ENCODE data around the gene TEP1.
"Not testable (repeated sequence)": the region's sequence is repeated elsewhere in the genome, so short reads cannot be mapped to it uniquely, and the experiment has no call there.

Gene TEP1

GRCh38 chr14:20391505-20391904, 21.8 kb downstream of the TEP1 start:
- no peak for DNase-seq (ENCODE audit: insufficient read length, low spot score)
- no peak for FAIRE-seq

DNA sequence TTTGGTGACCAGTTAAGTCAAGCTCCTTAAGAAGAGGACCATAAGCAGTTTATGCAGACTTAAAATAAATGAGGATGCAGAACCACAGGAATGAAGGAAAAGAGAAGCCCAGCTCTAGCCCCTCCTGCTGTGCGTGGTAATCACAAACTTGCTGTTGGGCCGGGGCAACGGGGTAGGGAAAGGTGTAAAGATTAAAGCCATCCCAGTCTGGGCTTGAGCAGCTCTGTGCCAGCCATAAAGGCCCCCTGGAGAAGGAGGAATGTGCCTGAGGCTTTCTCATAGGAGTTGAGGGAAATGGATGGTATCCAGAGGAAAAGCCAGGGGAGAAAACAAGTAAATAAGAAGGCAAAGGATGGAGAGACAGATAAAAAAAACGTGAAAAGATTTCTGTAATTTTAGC, 25.1 kb downstream of the TEP1 start:
- FAIRE-seq: no peak
- no peak for DNase-seq (ENCODE audit: insufficient read length, low spot score)

- DNase-seq (ENCODE audit: insufficient read length, low spot score): no peak
- no peak for FAIRE-seq
Observed at GRCh38 chr14:20387576-20387975, 25.7 kb downstream of the TEP1 start.

- DNase-seq (ENCODE audit: insufficient read length, low spot score) (no peak), FAIRE-seq (no peak)
Observed at GRCh38 chr14:20386276-20386855, 26.9 kb downstream of the TEP1 start.

- DNase-seq (ENCODE audit: insufficient read length, low spot score) (no peak), FAIRE-seq (no peak)
Observed at GRCh38 chr14:20384886-20385285, 28.4 kb downstream of the TEP1 start.

DNA sequence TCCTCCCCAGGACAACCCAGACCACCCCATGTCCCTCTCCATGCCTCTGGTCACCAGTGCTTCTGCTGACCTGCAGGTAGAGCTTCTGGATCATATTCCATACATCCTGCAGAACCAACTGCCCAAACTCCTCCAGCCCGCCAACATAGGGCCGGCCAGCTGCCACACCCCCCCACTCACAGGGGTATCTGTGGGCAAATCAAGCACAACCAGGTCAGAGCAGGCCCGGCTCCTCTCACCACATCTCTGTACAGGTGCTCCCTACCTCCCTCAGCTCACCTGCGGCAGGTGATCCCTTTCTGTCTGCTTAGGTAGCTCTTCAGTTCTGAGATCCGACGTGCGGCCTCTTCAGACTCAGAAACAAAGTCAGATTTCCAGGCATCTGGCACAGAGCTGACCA, 29.0 kb downstream of the TEP1 start:
- no peak for FAIRE-seq
- no peak for DNase-seq (ENCODE audit: insufficient read length, low spot score)

DNA sequence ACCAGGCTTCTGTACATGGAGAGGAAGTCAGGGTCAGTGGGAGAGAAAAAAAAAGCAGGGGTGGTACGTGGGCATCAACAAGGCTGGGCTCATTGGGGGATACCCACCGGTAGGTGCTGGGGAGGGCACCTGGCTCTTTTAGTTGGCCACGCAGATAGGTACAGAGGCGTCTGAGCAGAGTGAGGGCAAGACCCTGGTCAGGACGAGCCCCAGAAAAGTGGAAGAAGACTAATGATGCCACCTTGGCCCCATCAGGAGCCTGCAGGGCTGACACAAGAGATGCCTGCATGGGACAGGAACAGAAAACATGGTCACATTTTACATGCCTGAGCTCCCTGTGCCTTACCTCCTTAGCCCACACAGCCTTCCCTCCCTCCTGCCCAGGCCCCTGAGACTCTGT, 29.7 kb downstream of the TEP1 start:
- no peak for FAIRE-seq
- DNase-seq (ENCODE audit: insufficient read length, low spot score): no peak

DNA sequence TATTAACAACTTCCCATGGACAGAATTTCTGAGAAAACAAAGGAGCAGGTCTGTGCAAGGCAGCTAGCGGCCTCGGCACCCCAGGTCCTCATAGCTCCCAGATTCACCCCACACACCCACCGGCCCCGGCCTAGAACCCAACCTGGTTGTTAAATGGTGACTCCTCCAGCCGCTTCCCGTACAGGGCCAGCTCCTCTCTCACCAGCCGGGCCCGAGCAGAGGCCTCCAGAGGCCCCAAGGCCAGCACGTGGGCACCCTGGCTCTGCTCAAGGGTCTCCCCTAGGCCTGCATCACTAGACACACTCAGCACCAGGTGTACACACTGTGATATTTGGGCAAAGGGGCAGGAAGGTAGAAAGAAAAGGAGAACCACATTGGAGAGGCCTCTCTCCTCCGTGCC, 30.3 kb downstream of the TEP1 start:
- DNase-seq (ENCODE audit: insufficient read length, low spot score) (no peak), FAIRE-seq (no peak)

DNA sequence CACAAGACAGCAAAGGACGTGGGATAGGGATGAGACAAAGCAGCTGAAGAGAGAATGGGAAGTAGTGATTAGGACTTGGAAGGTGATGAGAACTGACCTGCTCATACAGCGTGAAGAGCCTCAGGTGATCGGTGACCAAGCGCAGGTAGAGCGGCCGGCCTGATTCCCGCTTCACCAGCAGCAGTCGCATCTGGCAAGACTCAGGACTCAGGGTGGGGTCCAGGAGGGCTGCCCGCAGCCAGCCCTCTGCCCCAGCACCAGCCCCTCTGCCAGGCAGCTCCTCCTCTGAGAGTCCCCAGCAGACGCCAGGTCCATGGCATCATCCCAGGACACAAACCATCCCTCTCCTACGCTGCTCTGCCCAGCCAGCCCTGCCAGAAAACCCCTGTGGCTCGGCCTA, 30.8 kb downstream of the TEP1 start:
- DNase-seq (ENCODE audit: insufficient read length, low spot score) (no peak), FAIRE-seq (no peak)

DNA sequence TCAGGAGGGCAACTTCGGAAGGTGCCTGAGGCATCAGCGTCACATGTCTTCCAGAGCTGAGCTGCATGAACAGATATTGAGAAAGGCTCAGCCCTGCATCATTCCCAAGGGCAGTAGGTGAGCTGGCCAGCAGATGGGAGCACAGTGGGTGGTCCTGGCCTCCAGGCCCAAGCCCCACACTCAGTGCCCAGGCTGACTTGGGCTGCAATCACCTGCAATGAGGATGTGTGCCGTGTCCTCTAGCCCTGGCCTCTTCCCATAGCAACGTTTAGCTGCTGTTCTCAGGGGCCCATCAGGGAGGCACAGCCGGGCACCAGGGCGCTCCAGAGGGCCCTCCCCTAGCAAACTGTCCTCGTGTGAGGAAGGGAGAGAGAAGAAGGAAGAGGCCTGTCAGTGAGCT, 32.0 kb downstream of the TEP1 start:
- no peak for FAIRE-seq
- DNase-seq (ENCODE audit: insufficient read length, low spot score): no peak

- FAIRE-seq: no peak
Observed at GRCh38 chr14:20380681-20381080, 32.6 kb downstream of the TEP1 start.

DNA sequence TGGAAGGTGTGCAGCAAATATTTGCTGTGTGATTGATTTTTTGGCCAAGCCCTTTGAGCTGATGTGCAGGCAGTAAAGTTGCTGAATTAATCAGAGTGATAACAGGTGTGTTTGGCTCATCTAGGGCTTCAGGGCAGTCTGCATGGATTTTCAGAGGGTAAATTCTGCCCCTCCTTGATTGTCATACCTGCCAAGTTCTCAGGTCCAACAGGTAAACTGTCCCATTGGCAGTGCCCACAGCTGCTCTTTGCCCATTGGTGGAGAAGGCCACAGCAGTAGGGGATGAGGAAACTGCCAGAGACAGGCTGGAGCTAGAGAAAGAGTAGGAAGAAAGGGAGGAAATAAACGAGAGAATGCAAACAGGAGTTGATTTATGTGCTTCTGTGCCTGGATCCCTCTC, 33.6 kb downstream of the TEP1 start:
- DNase-seq (ENCODE audit: insufficient read length, low spot score) (no peak), FAIRE-seq (no peak)

More at GRCh38 chr14:20380681-20381080, 32.6 kb downstream of the TEP1 start:
- no peak for DNase-seq (ENCODE audit: insufficient read length, low spot score)

DNA sequence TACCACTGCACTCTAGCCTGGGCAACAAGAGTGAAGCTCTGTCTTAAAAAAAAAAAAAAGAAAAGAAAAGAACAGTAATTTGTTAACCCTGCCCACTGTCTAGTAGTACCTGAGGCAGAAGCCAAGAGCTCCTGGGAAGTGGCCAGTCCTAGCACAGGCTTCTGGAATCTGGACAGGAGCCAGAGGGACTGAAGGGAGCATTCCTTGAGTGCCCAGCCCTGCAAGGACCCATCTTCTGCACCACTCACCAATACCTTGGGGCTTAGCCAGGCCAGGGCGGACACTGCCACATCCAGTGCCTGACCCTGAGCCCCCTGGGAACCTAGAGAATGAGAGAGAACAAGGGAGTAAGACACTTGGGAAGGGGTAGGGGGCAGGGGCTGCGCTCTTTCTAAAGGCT, 36.1 kb downstream of the TEP1 start:
- no peak for FAIRE-seq
- no peak for DNase-seq (ENCODE audit: insufficient read length, low spot score)

DNA sequence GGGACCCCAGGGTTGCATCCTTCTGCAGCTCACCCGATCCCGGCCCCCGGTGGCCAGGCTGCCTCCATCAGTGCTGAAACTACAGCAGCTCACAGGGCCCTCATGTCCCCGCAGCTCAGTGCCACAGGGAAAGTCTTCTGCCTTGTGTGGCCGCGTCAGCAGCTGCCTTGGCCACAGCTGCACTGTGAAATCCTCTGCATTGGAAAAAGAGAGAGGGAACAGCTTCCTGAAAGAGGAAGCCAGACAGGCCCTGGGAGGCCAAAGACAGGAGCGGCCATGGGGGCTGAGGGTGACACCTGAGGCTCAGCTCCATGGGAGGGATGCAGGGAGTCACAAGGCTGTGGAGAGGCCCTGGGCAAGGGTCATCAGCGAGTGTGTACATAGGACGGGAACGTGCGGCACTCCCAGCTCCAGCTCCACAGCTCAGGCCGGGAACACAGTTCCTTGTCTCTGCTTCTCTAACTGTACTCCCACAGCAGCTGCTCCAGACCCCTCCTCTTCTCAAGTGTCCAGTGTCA, 37.2 kb downstream of the TEP1 start:
- DNase-seq (ENCODE audit: insufficient read length, low spot score): no peak
- FAIRE-seq: no peak

- no peak for FAIRE-seq
- no peak for DNase-seq (ENCODE audit: insufficient read length, low spot score)
Observed at GRCh38 chr14:20375471-20375870, 37.8 kb downstream of the TEP1 start.

- FAIRE-seq: no peak
Observed at GRCh38 chr14:20372796-20373195, 40.5 kb downstream of the TEP1 start.

DNA sequence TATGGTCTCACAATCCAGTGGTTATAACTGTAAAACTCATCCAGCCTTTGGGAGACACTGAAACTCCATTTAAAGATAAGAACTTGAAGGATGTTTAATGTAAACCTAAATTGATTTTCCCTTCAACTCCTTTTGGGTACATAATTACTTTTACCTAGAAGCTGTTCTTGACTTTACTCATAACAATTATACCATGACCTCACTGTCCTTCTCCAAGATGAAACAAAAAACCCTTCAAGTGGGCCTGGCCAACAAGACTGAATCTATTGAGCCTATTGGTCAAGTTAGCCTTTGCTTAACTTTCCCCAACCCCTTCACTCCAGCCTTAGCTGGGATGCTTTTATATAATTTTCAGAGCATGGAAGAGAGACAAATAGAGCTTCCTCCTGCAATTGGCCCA, 47.4 kb downstream of the TEP1 start:
- FAIRE-seq (no peak), DNase-seq (ENCODE audit: insufficient read length, low spot score) (no peak)

More at GRCh38 chr14:20372796-20373195, 40.5 kb downstream of the TEP1 start:
- DNase-seq (ENCODE audit: insufficient read length, low spot score): no peak

GRCh38 chr14:20358474-20358873, 54.8 kb downstream of the TEP1 start:
- not testable (repeated sequence) for DNase-seq (ENCODE audit: insufficient read length, low spot score); FAIRE-seq

DNA sequence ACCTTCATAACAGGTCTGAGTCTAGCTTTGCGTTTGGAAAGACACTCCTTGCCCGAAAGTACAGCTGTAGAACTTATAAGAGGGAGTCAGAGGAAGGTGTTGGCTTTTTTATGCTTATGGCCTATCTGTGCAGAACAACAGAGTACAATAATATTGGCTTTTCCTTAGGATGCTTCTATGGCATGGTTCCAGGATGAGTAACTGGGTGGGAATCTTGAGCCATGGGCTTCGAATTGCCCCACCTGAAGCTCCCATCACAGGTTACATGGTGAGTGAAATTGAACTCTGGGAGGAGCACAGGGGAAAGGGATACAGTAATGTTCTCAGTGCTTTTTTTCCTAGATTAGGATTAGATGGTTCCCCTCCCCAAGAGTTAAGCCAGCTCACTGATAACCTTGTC, 56.9 kb downstream of the TEP1 start:
- no peak for DNase-seq (ENCODE audit: insufficient read length, low spot score)
- FAIRE-seq: no peak

DNA sequence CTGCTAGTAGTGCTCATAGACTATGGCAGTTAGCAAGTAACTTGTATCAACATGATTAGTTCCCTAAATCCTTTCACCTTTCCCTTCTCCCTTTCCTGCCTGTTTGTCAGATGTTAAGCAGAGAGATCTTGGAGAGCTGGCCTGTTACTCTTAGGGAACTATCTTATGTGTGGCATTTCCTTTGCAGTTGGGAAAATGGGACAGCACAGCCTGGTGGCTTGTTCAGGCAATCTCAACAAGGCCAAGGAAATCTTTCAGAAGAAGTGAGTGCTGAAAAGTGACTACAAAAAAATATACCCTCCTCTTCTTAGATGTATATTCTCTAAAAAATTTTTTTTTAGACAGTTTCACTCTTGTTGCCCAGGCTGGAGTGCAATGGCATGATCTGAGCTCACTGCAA, 62.4 kb downstream of the TEP1 start:
- DNase-seq (ENCODE audit: insufficient read length, low spot score) (no peak), FAIRE-seq (no peak)

DNA sequence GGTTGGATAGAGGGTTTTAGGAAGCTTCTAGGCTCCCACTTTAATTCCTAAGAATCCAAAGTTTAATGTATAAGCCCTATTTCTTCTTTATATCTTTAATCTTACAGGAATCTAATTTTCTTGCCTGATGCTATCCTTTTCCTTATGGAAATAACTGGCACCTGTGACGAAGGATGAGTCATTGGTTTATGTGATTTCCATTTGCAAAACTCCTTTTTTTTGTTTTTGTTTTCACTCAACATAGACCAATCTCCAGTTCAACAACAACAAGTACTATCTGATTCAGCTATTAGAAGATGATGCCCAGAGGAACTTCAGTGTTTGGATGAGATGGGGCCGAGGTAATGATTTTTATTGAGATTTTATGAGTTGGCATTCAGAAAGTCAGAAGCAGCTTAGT, 63.0 kb downstream of the TEP1 start:
- no peak for FAIRE-seq
- DNase-seq (ENCODE audit: insufficient read length, low spot score): no peak

DNA sequence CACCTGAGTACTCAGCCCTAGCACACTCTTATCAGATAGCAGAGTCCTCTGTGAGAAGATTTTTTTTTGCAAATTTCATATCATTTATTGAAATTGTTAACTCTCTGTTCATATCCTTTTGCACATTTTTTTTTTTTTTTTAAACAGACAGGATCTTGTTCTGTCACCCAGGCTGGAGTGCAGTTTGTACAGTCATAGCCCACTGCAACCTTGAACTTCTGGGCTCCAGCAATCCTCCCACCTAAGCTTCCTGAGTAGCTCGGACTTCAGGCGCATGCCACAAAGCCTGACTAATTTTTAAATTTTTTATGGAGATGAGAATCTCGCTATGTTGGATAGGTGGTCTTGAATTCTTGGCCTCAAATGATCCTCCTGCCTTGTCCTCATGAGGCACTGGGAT, 65.6 kb downstream of the TEP1 start:
- no peak for DNase-seq (ENCODE audit: insufficient read length, low spot score)
- FAIRE-seq: no peak

DNA sequence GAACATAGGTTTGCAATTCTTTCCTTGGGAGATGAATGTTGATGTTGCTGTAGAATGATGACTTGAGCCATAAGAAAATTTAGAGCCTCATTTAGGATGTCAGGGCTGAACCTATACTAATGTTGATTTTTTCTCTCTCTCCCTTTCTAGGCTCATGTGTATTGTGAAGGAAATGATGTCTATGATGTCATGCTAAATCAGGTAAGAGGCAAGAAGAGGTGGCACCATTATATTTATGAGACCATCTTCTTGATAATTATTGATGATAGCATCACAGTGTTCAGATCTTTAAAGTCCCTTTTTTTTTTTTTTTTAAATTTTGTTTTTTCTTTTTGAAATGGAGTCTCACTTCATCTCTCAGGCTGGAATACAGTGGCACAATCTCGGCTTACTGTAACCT, 66.6 kb downstream of the TEP1 start:
- no peak for DNase-seq (ENCODE audit: insufficient read length, low spot score)
- no peak for FAIRE-seq

Measured in HTR-8/SVneo (cell line).